ENCODE results near the gene TMEM39B. TPM values are rescaled to one million over a fixed set of nuclear protein-coding genes. Genes with fewer than 3 reads are reported as not detected.
A peak's percentile ranks its signal among the peaks of the same experiment; 100 is the strongest.
"Not testable (repeated sequence)": the region's sequence is repeated elsewhere in the genome, so short reads cannot be mapped to it uniquely, and the experiment has no call there.

TMEM39B gene
- total RNA-seq, 2 experiments from 2014 or later = 32.6 to 36.2 TPM

GRCh38 chr1:32100807-32101708 lies 28.3 kb downstream of the TMEM39B start:
- POLR2A ChIA-PET = interaction anchor here (0.6 to 1.0 kb wide), 2 partner anchors 12 to 19 kb away, joined by 4 read pairs; no protein-coding TSS in a partner anchor
- Mint-ChIP-seq H3K9me3 (ENCODE audit: insufficient read depth) (no peaks in the 10 kb centered on the region), H3K4me3 (no peak overlapping the region), H3K36me3 (ENCODE audit: low read depth) (peaks cover 28% of the 10 kb centered on the region), H3K4me1 (ENCODE audit: low read depth) (peaks cover 2% of the 10 kb centered on the region), H3K27me3 (ENCODE audit: low read depth) (no peaks in the 10 kb centered on the region), H3K27ac (no peak overlapping the region)
- no peak for DNase-seq
- CTCF ChIA-PET = interaction anchor here (1.2 kb wide), 1 partner anchor 11 kb away, joined by 4 read pairs; no protein-coding TSS in a partner anchor
- ATAC-seq = no peak

- H3K4me1 Mint-ChIP-seq (ENCODE audit: low read depth) = peaks cover 8% of the 10 kb centered on the region
- ATAC-seq = no peak
- CTCF ChIA-PET = no interaction called here
- no peaks in the 10 kb centered on the region for H3K9me3 Mint-ChIP-seq (ENCODE audit: insufficient read depth)
- no peaks in the 10 kb centered on the region for H3K27me3 Mint-ChIP-seq (ENCODE audit: low read depth)
- H3K27ac Mint-ChIP-seq = no peak overlapping the region
- peaks cover 26% of the 10 kb centered on the region for H3K36me3 Mint-ChIP-seq (ENCODE audit: low read depth)
- POLR2A ChIA-PET = interaction anchor here (0.7 kb wide), 1 partner anchor 70 kb away, joined by 4 read pairs; no protein-coding TSS in a partner anchor
- no peak for DNase-seq
- no peak overlapping the region for H3K4me3 Mint-ChIP-seq
Measured at GRCh38 chr1:32104127-32104526, 31.4 kb downstream of the TMEM39B start.

DNA sequence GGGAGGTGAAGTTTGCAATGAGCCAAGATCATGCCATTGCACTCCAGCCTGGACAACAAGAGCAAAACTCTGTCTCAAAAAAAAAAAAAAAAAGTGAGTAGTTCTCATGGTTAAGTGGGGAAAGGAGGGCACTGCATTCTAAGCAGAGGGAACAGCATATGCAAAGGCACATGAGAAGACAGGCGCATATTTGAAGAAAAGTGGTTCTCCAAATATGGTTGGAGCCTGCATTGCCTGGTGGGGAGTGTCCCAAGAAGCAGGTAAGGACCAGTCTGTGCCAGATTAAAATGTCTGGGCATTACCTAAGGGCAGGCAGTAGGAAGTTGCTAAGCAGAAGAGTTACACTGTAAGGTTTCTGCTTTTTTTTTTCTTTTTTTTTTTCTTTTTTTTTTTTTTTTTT lies 32.6 kb downstream of the TMEM39B start:
- CTCF ChIA-PET = no interaction called here
- POLR2A ChIA-PET = interaction anchor here (0.5 kb wide), 1 partner anchor 586 kb away, joined by 3 read pairs; no protein-coding TSS in a partner anchor
- no peak overlapping the region for H3K27ac Mint-ChIP-seq
- DNase-seq = no peak
- H3K9me3 Mint-ChIP-seq (ENCODE audit: insufficient read depth) = no peaks in the 10 kb centered on the region
- no peak overlapping the region for H3K4me3 Mint-ChIP-seq
- H3K4me1 Mint-ChIP-seq (ENCODE audit: low read depth) = peaks cover 20% of the 10 kb centered on the region
- H3K36me3 Mint-ChIP-seq (ENCODE audit: low read depth) = peaks cover 23% of the 10 kb centered on the region
- no peak for ATAC-seq
- no peaks in the 10 kb centered on the region for H3K27me3 Mint-ChIP-seq (ENCODE audit: low read depth)

DNA sequence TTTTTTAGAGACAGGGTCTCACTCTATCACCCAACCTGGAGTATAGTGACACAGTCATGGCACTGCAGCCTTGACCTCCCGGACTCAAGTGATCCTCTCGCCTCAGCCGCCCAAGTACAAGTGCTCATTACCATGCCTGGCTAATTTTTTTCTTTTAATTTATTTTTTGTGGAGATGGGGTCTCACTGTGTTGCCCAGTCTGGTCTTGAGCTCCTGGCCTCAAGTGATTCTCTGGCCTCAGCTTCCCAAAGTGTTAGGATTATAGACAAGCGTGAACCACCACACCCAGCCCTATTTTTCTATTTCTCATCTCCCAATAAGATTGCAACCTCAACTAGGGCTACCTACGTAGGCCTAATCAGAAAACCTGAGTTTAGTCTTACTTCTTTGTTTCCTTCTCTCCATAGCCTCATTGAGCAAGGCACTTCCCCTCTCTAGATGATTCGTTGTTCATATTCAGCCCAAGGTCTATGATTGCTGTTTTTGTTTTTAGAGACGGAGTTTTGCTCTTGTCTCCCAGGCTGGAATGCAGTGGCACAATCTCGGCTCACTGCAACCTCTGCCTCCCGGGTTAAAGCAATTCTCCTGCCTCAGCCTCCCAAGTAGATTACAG lies 34.0 kb downstream of the TMEM39B start:
- peak overlapping the region; percentile 40 for H3K4me3 Mint-ChIP-seq
- no peaks in the 10 kb centered on the region for H3K9me3 Mint-ChIP-seq (ENCODE audit: insufficient read depth)
- peaks cover 33% of the 10 kb centered on the region for H3K4me1 Mint-ChIP-seq (ENCODE audit: low read depth)
- no peaks in the 10 kb centered on the region for H3K27me3 Mint-ChIP-seq (ENCODE audit: low read depth)
- peak overlapping the region; percentile 57 for H3K27ac Mint-ChIP-seq
- DNase-seq (no peak), ATAC-seq (no peak)
- ChIA-PET POLR2A (interaction anchor here (1.2 to 3.1 kb wide), 3 partner anchors 11 to 168 kb away, joined by 3 to 28 read pairs (median 4); partner anchors contain the start of genes PTP4A2 and TMEM39B), CTCF (interaction anchor here (1.4 to 3.3 kb wide), 2 partner anchors 33 to 83 kb away, joined by 4 to 21 read pairs; partner anchors contain the start of gene TMEM39B)
- peaks cover 14% of the 10 kb centered on the region for H3K36me3 Mint-ChIP-seq (ENCODE audit: low read depth)

DNA sequence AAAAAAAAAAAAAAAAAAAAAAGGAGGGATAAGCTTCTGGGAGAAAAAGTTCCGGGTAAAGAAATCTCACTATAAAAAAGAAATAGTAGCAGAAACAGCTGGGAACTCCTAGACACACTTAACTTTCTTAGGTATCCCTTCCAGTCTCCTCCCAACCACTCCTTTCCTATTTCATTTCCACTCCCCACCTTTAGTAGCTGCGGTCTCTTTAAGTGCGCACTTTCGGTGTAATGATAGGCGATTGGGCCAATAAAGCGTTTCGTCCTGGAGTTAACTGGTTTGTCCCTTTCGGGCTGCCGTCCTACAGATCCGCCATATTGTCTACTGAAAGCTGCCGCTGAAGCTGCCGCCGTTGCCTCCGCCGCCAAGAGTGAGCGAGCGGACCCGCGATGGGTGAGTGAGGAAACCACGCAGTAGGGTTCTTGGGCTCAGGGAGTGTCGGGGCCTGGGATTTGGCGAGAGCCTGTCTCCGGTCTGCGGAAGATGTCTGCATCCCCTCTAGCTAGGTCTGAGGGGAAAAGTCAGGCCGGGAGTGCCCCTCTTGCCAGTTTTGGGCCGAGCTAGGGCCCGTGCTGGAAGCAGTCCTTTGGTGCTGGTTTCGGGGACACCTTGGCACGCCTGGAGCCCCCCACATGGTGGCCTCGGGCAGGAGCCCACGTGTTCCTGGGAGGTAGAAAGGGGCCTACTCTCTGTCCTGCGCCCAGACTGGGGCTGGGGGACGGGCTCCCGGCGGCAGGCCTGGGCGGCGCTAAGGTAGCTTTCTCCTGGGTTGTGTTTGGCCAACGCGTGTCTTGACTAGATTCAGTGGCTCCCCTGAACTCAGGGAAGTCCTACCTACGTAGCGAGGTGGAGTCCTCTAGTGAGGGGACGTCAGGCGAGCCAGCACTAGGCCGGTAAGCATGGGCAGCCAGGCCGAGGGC lies 35.3 kb downstream of the TMEM39B start, which contains the start of gene KPNA6:
Gene KPNA6 (plus strand): TSS at position 315 of the 920 bp plus-strand sequence. CDS start 75 bp downstream, at position 390.
- H3K27me3 Mint-ChIP-seq (ENCODE audit: low read depth) = no peaks in the 10 kb centered on the region
- no peaks in the 10 kb centered on the region for H3K9me3 Mint-ChIP-seq (ENCODE audit: insufficient read depth)
- POLR2A ChIA-PET = interaction anchor here (0.5 to 3.1 kb wide), 18 partner anchors 10 to 1098 kb away, joined by 3 to 28 read pairs (median 4); partner anchors contain the start of genes BSDC1, HDAC1, KHDRBS1 and PTP4A2
- peak within 1 kb of the TSS; percentile 98 for H3K27ac Mint-ChIP-seq
- DNase-seq (peak; percentile 95), ATAC-seq (peak; percentile 80)
- CTCF ChIA-PET = interaction anchor here (0.7 to 3.3 kb wide), 30 partner anchors 8 to 445 kb away, joined by 3 to 21 read pairs (median 4); partner anchors contain the start of genes BSDC1, IQCC, TMEM39B and TXLNA
- H3K4me1 Mint-ChIP-seq (ENCODE audit: low read depth) = peaks cover 40% of the 10 kb centered on the region
- peak within 1 kb of the TSS; percentile 98 for H3K4me3 Mint-ChIP-seq
- H3K36me3 Mint-ChIP-seq (ENCODE audit: low read depth) = peaks cover 13% of the 10 kb centered on the region

- no peak for DNase-seq
- H3K4me1 Mint-ChIP-seq (ENCODE audit: low read depth) = peaks cover 50% of the 10 kb centered on the region
- ATAC-seq = no peak
- POLR2A ChIA-PET = no interaction called here
- no peaks in the 10 kb centered on the region for H3K9me3 Mint-ChIP-seq (ENCODE audit: insufficient read depth)
- no peaks in the 10 kb centered on the region for H3K27me3 Mint-ChIP-seq (ENCODE audit: low read depth)
- CTCF ChIA-PET = interaction anchor here (0.6 to 2.7 kb wide), 14 partner anchors 10 to 235 kb away, joined by 3 to 16 read pairs (median 4); partner anchors contain the start of genes TMEM39B and TXLNA
- H3K27ac Mint-ChIP-seq = no peak overlapping the region
- peaks cover 22% of the 10 kb centered on the region for H3K36me3 Mint-ChIP-seq (ENCODE audit: low read depth)
- H3K4me3 Mint-ChIP-seq = no peak overlapping the region
Measured at GRCh38 chr1:32111040-32111623, 38.4 kb downstream of the TMEM39B start.

- no peak for DNase-seq
- Mint-ChIP-seq H3K27me3 (ENCODE audit: low read depth) (no peaks in the 10 kb centered on the region), H3K4me3 (no peak overlapping the region), H3K27ac (no peak overlapping the region), H3K36me3 (ENCODE audit: low read depth) (peaks cover 24% of the 10 kb centered on the region), H3K4me1 (ENCODE audit: low read depth) (peaks cover 52% of the 10 kb centered on the region), H3K9me3 (ENCODE audit: insufficient read depth) (no peaks in the 10 kb centered on the region)
- CTCF ChIA-PET = interaction anchor here (1.1 to 2.7 kb wide), 10 partner anchors 11 to 137 kb away, joined by 3 to 16 read pairs (median 4); partner anchors contain the start of genes TMEM39B and TXLNA
- POLR2A ChIA-PET = interaction anchor here (0.6 kb wide), 1 partner anchor 39 kb away, joined by 3 read pairs; the partner anchor contains the start of gene TMEM39B
- no peak for ATAC-seq
Measured at GRCh38 chr1:32111789-32112188, 39.0 kb downstream of the TMEM39B start.

DNA sequence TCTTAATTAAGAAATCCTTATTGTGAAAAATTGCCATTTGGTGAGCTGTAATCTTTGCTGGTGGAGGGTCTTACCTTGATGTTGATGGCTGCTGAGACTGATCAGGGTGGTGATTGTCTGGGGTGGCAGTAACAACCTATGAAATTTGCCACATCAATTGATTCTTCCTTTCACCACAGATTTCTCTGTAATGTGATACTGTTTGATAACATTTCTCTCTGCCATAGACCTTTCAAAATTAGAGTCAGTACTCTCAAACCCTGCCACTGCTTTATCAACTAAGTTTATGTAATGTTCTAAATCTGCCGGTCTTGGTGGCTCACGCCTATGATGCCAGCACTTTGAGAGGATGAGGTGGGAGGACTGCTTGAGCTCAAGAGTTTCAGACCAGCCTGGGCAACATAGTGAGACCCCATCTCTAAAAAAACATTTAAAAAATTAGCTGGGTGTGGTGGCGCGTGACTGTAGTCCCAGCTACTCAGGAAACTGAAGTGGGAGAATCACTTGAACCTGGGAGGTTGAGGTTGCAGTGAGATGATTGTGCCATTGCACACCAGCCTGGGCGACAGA lies 40.2 kb downstream of the TMEM39B start:
- H3K4me1 Mint-ChIP-seq (ENCODE audit: low read depth) = peaks cover 47% of the 10 kb centered on the region
- no peaks in the 10 kb centered on the region for H3K9me3 Mint-ChIP-seq (ENCODE audit: insufficient read depth)
- H3K27me3 Mint-ChIP-seq (ENCODE audit: low read depth) = no peaks in the 10 kb centered on the region
- ATAC-seq (no peak), DNase-seq (no peak)
- no peak overlapping the region for H3K4me3 Mint-ChIP-seq
- peak overlapping the region; percentile 4 for H3K27ac Mint-ChIP-seq
- ChIA-PET POLR2A (no interaction called here), CTCF (interaction anchor here (1.1 to 2.7 kb wide), 5 partner anchors 10 to 60 kb away, joined by 3 to 16 read pairs (median 4); no protein-coding TSS in a partner anchor)
- H3K36me3 Mint-ChIP-seq (ENCODE audit: low read depth) = peaks cover 24% of the 10 kb centered on the region

DNA sequence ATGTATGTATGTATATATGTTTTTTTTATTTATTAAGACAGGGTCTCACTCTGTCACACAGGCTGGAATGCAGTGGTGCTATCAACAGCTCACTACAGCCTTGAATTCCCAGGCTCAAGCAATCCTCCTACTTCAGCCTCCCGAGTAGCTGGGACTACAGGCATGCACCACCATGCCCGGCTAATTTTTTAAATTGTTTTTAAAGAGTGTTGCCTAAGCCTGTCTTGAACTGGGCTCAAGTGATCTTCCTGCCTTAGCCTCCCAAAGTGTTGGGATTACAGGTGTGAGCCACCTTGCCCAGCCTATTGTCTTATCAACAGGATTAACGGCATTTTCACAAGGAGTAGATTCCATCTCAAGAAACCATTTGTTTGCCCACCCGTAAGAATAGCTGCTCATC lies 40.7 kb downstream of the TMEM39B start:
- H3K9me3 Mint-ChIP-seq (ENCODE audit: insufficient read depth); DNase-seq; H3K27me3 Mint-ChIP-seq (ENCODE audit: low read depth); POLR2A ChIA-PET; ATAC-seq; H3K4me3 Mint-ChIP-seq; H3K27ac Mint-ChIP-seq: not testable (repeated sequence)
- Mint-ChIP-seq H3K4me1 (ENCODE audit: low read depth) (peaks cover 47% of the 10 kb centered on the region), H3K36me3 (ENCODE audit: low read depth) (peaks cover 22% of the 10 kb centered on the region)
- CTCF ChIA-PET = interaction anchor here (1.5 kb wide), 2 partner anchors 14 to 60 kb away, joined by 3 to 4 read pairs; no protein-coding TSS in a partner anchor

DNA sequence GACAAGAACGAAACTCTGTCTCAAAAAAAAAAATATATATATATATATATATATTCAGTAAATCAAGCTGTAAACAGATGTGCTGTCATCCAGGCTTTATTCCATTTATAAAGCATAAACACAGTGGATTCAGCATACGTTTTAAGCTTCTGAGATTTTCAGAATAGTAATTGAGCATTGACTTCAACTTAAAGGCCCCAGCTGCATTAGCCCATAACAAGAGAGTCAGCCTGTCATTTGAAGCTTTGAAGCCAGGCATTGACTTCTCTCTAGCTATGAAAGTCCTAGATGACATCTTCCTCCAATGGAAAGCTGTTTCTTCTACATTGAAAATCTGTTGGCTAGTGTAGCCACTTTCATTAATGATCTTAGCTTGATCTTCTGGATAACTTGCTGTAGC lies 41.7 kb downstream of the TMEM39B start:
- Mint-ChIP-seq H3K27me3 (ENCODE audit: low read depth) (no peaks in the 10 kb centered on the region), H3K4me1 (ENCODE audit: low read depth) (peaks cover 44% of the 10 kb centered on the region), H3K27ac (no peak overlapping the region), H3K4me3 (no peak overlapping the region), H3K9me3 (ENCODE audit: insufficient read depth) (no peaks in the 10 kb centered on the region), H3K36me3 (ENCODE audit: low read depth) (peaks cover 19% of the 10 kb centered on the region)
- no peak for DNase-seq
- POLR2A ChIA-PET = interaction anchor here (0.6 kb wide), 1 partner anchor 25 kb away, joined by 3 read pairs; no protein-coding TSS in a partner anchor
- CTCF ChIA-PET = interaction anchor here (0.8 kb wide), 1 partner anchor 13 kb away, joined by 3 read pairs; no protein-coding TSS in a partner anchor
- ATAC-seq = no peak
